NCI-H1105 treated with DMSO at 0.1 percent for 48 hours (cell line): ENCODE measurements around the gene PPP5C.
A peak's percentile ranks its signal among the peaks of the same experiment; 100 is the strongest.
"Not testable (repeated sequence)": the region's sequence is repeated elsewhere in the genome, so short reads cannot be mapped to it uniquely, and the experiment has no call there.

Source experiments
- DNase-seq: peaks from one replicate; lab custom pipeline; 2025; lab: John Stamatoyannopoulos, UW

The PPP5C gene

GRCh38 chr19:46386996-46387712 lies 40.3 kb downstream of the PPP5C start:
- DNase-seq, result no peak

- no peak for DNase-seq
Measured at GRCh38 chr19:46387713-46388130, 40.8 kb downstream of the PPP5C start.

GRCh38 chr19:46388311-46389095 lies 41.6 kb downstream of the PPP5C start:
- DNase-seq, result no peak

DNA sequence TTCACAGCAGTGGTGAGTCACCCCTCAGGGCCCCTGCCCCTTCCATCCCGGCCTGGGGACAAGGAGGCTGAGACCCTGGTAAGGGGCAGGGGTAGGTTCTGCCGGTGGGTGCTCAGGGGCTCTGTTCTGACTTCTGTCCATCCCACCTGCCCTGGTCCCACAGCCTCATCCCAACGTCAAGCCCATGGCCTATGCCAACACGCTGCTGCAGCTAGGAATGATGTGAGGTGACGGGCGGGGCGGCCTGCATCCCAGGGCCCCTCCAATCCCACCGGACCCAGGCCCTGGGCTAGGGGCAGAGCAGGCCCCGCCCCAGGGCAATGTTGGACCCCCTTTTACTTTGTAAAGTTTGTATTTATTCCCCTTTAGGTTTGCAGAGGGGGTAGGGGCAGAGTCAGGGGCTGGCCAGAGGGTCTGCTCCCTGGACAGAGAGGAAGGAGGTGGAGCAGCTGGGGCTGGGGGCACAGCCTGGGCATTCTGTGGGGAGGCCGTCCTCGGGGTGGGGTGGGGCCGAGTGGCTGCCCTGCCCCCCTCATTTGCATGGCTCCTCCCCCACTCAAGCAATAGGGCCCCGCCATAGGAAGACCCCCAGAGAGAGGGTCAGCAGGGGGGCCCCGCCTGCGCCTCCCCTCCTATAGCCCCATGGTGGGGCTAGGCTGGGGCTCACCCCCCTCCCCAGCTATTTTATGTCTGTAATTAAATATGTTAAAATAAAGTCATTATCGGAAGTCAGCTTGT lies 43.4 kb downstream of the PPP5C start:
- DNase-seq, result no peak

- DNase-seq, result no peak
Measured at GRCh38 chr19:46390866-46391265, 44.0 kb downstream of the PPP5C start.

DNA sequence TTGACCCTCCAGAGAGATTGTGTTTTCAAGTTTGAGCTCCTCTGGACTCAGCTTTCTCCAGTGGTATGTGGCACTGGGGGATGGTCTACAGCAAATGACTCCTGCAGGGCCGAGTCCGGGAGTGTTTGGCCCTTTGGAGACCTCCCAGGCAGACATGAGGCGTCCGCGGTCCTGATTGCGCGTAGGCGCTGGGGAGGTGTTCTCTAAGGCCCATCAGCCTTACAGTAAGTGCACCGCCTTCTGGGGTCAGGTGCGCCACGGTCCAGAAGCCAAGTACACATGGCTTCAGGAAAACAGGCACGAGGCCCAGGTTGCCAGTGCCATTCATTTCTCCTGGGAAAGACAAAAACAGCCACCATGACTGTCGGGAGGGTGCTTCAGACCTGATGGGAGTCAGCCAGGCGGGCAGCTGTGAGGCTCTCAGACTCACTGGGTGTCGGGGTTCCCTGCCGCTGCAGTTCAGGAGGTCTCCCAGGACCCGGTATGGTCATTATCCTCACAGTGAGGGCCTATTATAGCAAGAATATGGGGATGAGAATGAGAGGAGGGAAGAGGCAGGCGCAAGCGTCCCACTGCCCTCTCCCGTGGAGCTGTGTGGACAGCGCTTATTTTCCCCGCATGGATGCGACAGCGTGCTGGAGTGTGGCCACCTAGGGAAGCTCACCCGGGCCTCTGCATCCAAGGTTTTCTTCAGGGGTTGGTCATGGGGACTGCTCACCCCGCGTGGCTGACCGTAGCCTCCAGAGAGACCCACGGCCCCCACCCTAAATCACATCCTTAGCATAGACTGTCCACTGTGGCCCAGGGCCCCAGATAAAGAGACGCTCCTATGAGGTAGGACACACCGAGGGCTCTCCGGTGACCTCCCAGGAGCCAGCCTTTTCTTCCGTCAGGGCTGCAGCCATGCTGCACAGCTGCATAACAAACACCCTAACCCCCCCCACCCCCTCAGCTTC lies 44.7 kb downstream of the PPP5C start:
- no peak for DNase-seq

DNA sequence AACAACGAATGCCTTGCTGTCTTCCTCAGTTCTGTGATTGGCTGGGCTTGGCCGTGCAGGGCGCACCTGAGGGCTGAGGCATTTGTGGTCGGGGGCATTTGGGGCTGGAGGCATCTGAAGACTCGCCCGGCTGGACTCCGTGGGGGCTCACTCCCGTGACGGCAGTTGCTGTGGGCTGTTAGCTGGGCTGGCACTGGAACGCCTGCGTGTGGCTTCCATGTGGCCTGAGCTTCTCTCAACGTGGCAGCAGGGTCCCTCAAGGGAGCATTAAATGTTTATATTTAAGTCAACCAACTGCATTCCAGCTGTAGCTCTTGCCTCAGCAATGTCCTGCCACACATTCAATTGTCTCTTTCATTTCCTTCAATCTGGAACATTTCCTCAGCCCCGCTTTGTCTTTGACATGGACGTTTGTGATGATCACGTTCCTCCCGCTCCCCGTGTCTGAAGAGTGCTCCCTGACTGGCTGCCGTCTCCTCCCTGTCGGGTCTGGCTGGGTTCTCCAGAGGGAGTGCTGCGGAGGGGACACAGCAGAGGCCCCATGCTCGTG lies 45.4 kb downstream of the PPP5C start:
- no peak for DNase-seq

DNA sequence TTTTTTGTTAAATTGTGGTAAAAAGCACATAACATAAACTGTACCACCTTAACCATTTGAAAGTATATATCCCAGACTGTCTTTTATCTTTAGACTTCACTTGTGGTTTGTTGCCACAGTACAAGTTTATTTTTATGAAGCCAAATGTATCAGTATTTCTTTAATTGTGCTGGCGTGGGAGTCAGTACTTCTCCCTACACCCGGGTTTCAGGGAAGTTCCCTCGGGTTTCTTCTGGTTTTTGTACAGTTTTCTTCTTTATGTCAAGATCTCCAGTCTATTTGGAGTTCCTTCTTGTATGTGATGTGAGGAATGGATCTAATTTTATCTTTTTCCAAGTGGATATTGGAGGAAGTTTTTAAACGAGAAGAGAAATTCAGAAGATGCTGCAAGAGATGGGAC lies 46.0 kb downstream of the PPP5C start:
- DNase-seq, result no peak

DNA sequence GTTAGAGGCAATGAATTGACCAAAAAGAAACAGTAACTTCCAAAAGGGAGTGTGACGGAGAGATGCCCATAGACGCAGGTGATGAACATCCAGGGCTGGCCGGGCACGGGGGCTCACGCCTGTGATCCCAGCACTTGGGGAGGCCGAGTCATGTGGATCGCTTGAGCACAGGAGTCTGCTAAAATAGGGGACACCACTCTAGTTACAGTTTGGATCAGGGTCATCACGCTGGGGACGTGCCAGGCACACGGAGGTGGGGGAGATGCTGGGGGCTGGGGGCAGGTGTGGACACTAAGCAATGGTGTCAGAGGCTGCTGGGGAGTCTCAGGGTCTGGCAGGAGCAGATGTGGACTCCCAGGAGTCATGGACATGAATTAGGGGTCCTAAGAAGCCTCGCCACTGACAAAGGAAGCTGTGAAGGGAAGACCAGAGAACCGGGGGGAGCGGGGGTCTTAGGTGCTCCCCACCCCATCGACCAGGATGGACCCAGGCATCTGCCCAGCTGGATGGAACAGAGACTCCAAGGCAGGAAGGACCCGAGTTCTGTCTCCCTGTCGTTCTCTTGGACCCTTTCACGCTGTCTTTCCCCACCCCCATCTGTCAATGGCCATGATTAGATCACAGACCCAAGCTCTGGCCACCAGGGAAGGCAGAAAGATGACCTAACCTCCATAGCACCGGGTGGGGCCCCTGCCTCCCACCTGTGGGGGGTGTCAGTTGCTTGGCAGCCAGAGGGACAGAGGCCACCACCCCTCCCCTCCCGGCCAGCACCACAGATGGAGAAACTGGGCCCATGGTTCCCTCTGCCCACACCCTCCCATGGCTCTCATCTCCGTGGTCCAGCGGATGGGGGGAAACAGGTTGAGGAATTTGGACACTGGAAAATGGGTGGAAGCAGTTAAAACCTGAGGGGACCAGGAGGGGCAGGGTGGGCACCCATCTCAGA lies 46.8 kb downstream of the PPP5C start:
- no peak for DNase-seq

GRCh38 chr19:46394402-46394797 lies 47.5 kb downstream of the PPP5C start:
- DNase-seq, result no peak

- not testable (repeated sequence) for DNase-seq
Measured at GRCh38 chr19:46397801-46398479, 51.1 kb downstream of the PPP5C start.

GRCh38 chr19:46402725-46403124 lies 55.8 kb downstream of the PPP5C start:
- no peak for DNase-seq

DNA sequence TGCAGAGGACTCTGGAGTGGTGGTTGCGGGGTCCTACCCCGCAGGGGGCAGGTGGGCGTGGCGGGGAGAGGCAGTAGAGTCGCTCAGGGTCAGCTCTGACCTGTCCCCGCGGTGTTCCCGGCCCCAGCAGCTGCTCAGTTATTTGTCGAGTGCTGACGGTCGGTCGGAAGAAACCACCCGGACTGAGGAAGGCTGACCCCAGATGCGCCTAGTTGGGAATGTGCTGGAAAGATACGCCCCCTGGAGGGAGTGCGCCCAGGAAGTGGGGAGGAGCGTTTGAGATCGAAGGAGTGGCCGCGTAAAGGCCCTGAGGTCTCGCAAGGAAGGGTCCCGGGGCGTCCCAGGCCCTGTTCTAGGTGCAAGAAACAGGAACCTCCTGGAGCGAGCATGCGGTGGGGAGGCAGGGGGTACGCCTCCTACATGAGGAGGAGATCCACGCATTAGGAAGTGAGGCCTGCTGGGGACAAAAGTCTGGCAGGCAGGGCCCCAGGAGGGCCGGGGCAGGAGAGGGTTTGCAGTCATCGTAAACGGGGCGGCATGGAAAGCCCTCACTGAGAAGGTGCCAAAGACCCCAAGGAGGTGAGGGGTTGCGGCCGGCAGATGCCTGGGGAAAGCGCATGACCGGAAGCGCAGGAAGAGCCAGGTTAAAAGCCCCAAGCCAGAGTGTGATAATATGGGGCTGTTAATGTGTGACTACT lies 57.3 kb downstream of the PPP5C start:
- no peak for DNase-seq

DNA sequence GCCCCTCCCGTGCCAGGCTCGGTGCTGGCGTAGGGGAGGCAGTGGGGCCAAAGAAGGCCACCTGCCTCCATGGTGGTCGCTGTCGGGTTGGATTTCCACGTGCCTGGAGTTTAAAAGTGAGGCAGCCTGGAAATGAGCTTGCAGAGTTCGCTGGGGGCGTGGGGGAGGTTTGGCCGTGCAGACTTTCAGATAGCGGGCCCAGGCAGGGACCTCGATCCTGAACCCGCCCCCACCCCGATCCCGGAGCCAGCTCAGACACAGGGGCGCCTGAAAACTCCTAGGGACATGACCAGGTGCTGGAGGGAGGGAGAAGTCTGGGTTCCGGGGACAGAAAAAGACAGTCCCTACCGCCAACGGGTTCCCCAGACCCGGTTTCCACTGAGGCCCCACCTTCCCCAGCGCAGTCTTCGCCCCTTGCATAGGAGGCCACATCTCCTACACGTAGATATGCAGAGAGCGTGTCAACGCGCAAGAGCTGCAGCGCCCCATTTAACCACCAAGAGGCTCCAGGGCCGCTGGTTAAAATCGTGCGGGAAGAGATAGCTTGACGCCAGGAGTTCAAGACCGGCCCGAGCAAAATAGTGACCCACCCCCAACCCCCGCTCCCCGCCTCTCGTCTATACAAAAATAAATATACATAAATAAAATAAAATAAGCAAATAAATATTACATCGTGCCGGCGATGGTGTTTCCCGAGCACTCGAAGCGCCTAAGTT lies 58.0 kb downstream of the PPP5C start:
- no peak for DNase-seq

- DNase-seq, result peak; percentile 54
Measured at GRCh38 chr19:46406976-46407375, 60.1 kb downstream of the PPP5C start.

- no peak for DNase-seq
Measured at GRCh38 chr19:46407856-46408663, 61.2 kb downstream of the PPP5C start.

GRCh38 chr19:46408664-46409039 lies 61.8 kb downstream of the PPP5C start:
- no peak for DNase-seq

GRCh38 chr19:46409191-46409590 lies 62.3 kb downstream of the PPP5C start:
- DNase-seq, result no peak
